Stimulated activated CD8-positive, alpha-beta memory T cell treated with anti-CD3 and anti-CD28 coated beads, Interleukin-15, amount 100 ng/mL, for 4 hours (primary cell): ENCODE data around the gene MAML3.

Source experiments
- DNase-seq, 2 donors: peaks; one replicate each; pipeline ENCODE4 v3.0.0-alpha.2; 2020; ENCODE audit warnings: low read depth in 2 of 2

MAML3 gene

GRCh38 chr4:140099983-140100382 is 54.0 kb downstream of the MAML3 start:
- no peak for DNase-seq

GRCh38 chr4:140098455-140099160 is 55.4 kb downstream of the MAML3 start:
- DNase-seq: no peak

- DNase-seq: no peak
These were observed 56.4 kb downstream of the MAML3 start for GRCh38 chr4:140097572-140097971.

- no peak for DNase-seq
These were observed 57.1 kb downstream of the MAML3 start for GRCh38 chr4:140096921-140097320.

- no peak for DNase-seq
These were observed 57.5 kb downstream of the MAML3 start for GRCh38 chr4:140096483-140096861.

GRCh38 chr4:140095694-140096482 is 58.1 kb downstream of the MAML3 start:
- DNase-seq: peak in 1 of 2 donors; percentile 53

GRCh38 chr4:140094438-140095420 is 59.3 kb downstream of the MAML3 start:
- peak in 1 of 2 donors; percentile 39 for DNase-seq

GRCh38 chr4:140092094-140092851 is 61.7 kb downstream of the MAML3 start:
- DNase-seq: no peak

- DNase-seq: no peak
These were observed 62.7 kb downstream of the MAML3 start for GRCh38 chr4:140091305-140091704.

GRCh38 chr4:140090215-140090731 is 63.7 kb downstream of the MAML3 start:
- DNase-seq: no peak

- no peak for DNase-seq
These were observed 64.8 kb downstream of the MAML3 start for GRCh38 chr4:140089216-140089615.

- DNase-seq: no peak
These were observed 65.5 kb downstream of the MAML3 start for GRCh38 chr4:140088323-140088967.

GRCh38 chr4:140085881-140086280 is 68.1 kb downstream of the MAML3 start:
- no peak for DNase-seq

GRCh38 chr4:140085062-140085622 is 68.8 kb downstream of the MAML3 start:
- no peak for DNase-seq

- no peak for DNase-seq
These were observed 69.6 kb downstream of the MAML3 start for GRCh38 chr4:140084385-140084784.

GRCh38 chr4:140082391-140082755 is 71.6 kb downstream of the MAML3 start:
- no peak for DNase-seq

GRCh38 chr4:140081641-140082390 is 72.2 kb downstream of the MAML3 start:
- no peak for DNase-seq

GRCh38 chr4:140080883-140081282 is 73.1 kb downstream of the MAML3 start:
- no peak for DNase-seq

- DNase-seq: no peak
These were observed 75.6 kb downstream of the MAML3 start for GRCh38 chr4:140078366-140078765.

GRCh38 chr4:140076307-140076706 is 77.7 kb downstream of the MAML3 start:
- no peak for DNase-seq
